ENCODE measurements around the gene HIVEP2. TPM values are rescaled to one million over a fixed set of nuclear protein-coding genes. Genes with fewer than 3 reads are reported as not detected.

Gene HIVEP2
- total and polyA plus RNA-seq, 4 experiments from 2014 or later: 5.0 to 92.7 (median 56.7) TPM

GRCh38 chr6:142893088-142893487 is 51.9 kb downstream of the HIVEP2 start:
- Histone ChIP-seq H3K36me3 (ENCODE audit: insufficient read depth, low read length) (no peaks in the 10 kb centered on the region), H3K27me3 (ENCODE audit: insufficient read depth, low read length) (no peaks in the 10 kb centered on the region), H3K9me3 (ENCODE audit: control insufficient read depth in 1 of 2, low read length in 2 of 2) (no peaks in the 10 kb centered on the region), H3K27ac (ENCODE audit: low read depth, low read length) (no peak overlapping the region), H3K4me3 (ENCODE audit: low read length in 2 of 2) (no peak overlapping the region), H3K4me1 (ENCODE audit: insufficient read depth, low read length) (peaks cover 95% of the 10 kb centered on the region)
- intact Hi-C loops (cut with micrococcal nuclease): no loop called here
- POLR2A ChIA-PET (ENCODE audit: partially characterized antibody): interaction anchor here (1.2 to 3.8 kb wide), 6 partner anchors 8 to 54 kb away, joined by 3 to 14 read pairs (median 7); no protein-coding TSS in a partner anchor
- H3K9me3 Mint-ChIP-seq: no peaks in the 10 kb centered on the region
- H3K36me3 Mint-ChIP-seq: peaks cover 14 to 16% of the 10 kb centered on the region in 2 donors
- no peaks in the 10 kb centered on the region for H3K27me3 Mint-ChIP-seq
- no peak for DNase-seq
- H3K27ac Mint-ChIP-seq: peak overlapping the region in 3 of 7 donors; percentile 48 to 80 (median 64)
- H3K4me1 Mint-ChIP-seq: peaks cover 57 to 68% (median 65%) of the 10 kb centered on the region in 4 donors
- peak overlapping the region in 1 of 8 donors; percentile 2 for H3K4me3 Mint-ChIP-seq
- CTCF ChIA-PET (ENCODE audit: partially characterized antibody): interaction anchor here (1.3 to 2.5 kb wide), 3 partner anchors 9 to 146 kb away, joined by 3 to 6 read pairs (median 3); no protein-coding TSS in a partner anchor

GRCh38 chr6:142892254-142893021 is 52.5 kb downstream of the HIVEP2 start:
- H3K4me3 Mint-ChIP-seq: peak overlapping the region in 5 of 8 donors; percentile 49 to 78 (median 71)
- Histone ChIP-seq H3K4me3 (ENCODE audit: low read length in 2 of 2) (no peak overlapping the region), H3K27ac (ENCODE audit: low read depth, low read length) (peak overlapping the region; percentile 10), H3K36me3 (ENCODE audit: insufficient read depth, low read length) (no peaks in the 10 kb centered on the region), H3K9me3 (ENCODE audit: control insufficient read depth in 1 of 2, low read length in 2 of 2) (no peaks in the 10 kb centered on the region), H3K27me3 (ENCODE audit: insufficient read depth, low read length) (no peaks in the 10 kb centered on the region), H3K4me1 (ENCODE audit: insufficient read depth, low read length) (peaks cover 96% of the 10 kb centered on the region)
- CTCF ChIA-PET (ENCODE audit: partially characterized antibody): interaction anchor here (1.1 to 1.4 kb wide), 3 partner anchors 9 to 46 kb away, joined by 3 to 7 read pairs (median 3); no protein-coding TSS in a partner anchor
- peaks cover 14 to 16% of the 10 kb centered on the region in 2 donors for H3K36me3 Mint-ChIP-seq
- intact Hi-C loops (cut with micrococcal nuclease): no loop called here
- H3K27ac Mint-ChIP-seq: peak overlapping the region; percentile 35 to 80 (median 69)
- POLR2A ChIA-PET (ENCODE audit: partially characterized antibody): interaction anchor here (0.5 to 3.8 kb wide), 7 partner anchors 7 to 54 kb away, joined by 3 to 12 read pairs (median 5); no protein-coding TSS in a partner anchor
- H3K4me1 Mint-ChIP-seq: peaks cover 63 to 75% (median 71%) of the 10 kb centered on the region in 4 donors
- no peak for DNase-seq
- H3K27me3 Mint-ChIP-seq: no peaks in the 10 kb centered on the region
- H3K9me3 Mint-ChIP-seq: no peaks in the 10 kb centered on the region

- Histone ChIP-seq H3K9me3 (ENCODE audit: control insufficient read depth in 1 of 2, low read length in 2 of 2) (no peaks in the 10 kb centered on the region), H3K4me1 (ENCODE audit: insufficient read depth, low read length) (peaks cover 96% of the 10 kb centered on the region), H3K27me3 (ENCODE audit: insufficient read depth, low read length) (no peaks in the 10 kb centered on the region), H3K27ac (ENCODE audit: low read depth, low read length) (peak overlapping the region; percentile 10), H3K4me3 (ENCODE audit: low read length in 2 of 2) (no peak overlapping the region), H3K36me3 (ENCODE audit: insufficient read depth, low read length) (no peaks in the 10 kb centered on the region)
- H3K4me3 Mint-ChIP-seq: peak overlapping the region in 7 of 8 donors; percentile 1 to 78 (median 70)
- no peaks in the 10 kb centered on the region for H3K27me3 Mint-ChIP-seq
- peaks cover 14 to 16% of the 10 kb centered on the region in 2 donors for H3K36me3 Mint-ChIP-seq
- DNase-seq: no peak
- H3K9me3 Mint-ChIP-seq: no peaks in the 10 kb centered on the region
- H3K4me1 Mint-ChIP-seq: peaks cover 72 to 84% (median 80%) of the 10 kb centered on the region in 4 donors
- ChIA-PET POLR2A (ENCODE audit: partially characterized antibody) (interaction anchor here (0.9 to 3.8 kb wide), 2 partner anchors 11 to 143 kb away, joined by 3 to 12 read pairs; no protein-coding TSS in a partner anchor), CTCF (ENCODE audit: partially characterized antibody) (interaction anchor here (1.3 kb wide), 1 partner anchor 10 kb away, joined by 7 read pairs; no protein-coding TSS in a partner anchor)
- intact Hi-C loops (cut with micrococcal nuclease): no loop called here
- peak overlapping the region; percentile 55 to 84 (median 69) for H3K27ac Mint-ChIP-seq
Observed at GRCh38 chr6:142891454-142891853, 53.5 kb downstream of the HIVEP2 start.

GRCh38 chr6:142888456-142888855 is 56.5 kb downstream of the HIVEP2 start:
- Mint-ChIP-seq H3K9me3 (no peaks in the 10 kb centered on the region), H3K36me3 (peaks cover 3 to 5% of the 10 kb centered on the region in 2 donors), H3K27ac (peak overlapping the region; percentile 49 to 100 (median 92)), H3K27me3 (no peaks in the 10 kb centered on the region), H3K4me3 (peak overlapping the region in 7 of 8 donors; percentile 14 to 56 (median 39)), H3K4me1 (peaks cover 76 to 98% (median 90%) of the 10 kb centered on the region in 4 donors)
- Histone ChIP-seq H3K4me1 (ENCODE audit: insufficient read depth, low read length) (peaks cover 96% of the 10 kb centered on the region), H3K4me3 (ENCODE audit: low read length in 2 of 2) (no peak overlapping the region), H3K36me3 (ENCODE audit: insufficient read depth, low read length) (no peaks in the 10 kb centered on the region), H3K9me3 (ENCODE audit: control insufficient read depth in 1 of 2, low read length in 2 of 2) (no peaks in the 10 kb centered on the region), H3K27ac (ENCODE audit: low read depth, low read length) (peak overlapping the region; percentile 80), H3K27me3 (ENCODE audit: insufficient read depth, low read length) (no peaks in the 10 kb centered on the region)
- no peak for DNase-seq
- ChIA-PET CTCF (ENCODE audit: partially characterized antibody) (interaction anchor here (0.9 to 2.6 kb wide), 7 partner anchors 12 to 190 kb away, joined by 3 to 10 read pairs (median 3); no protein-coding TSS in a partner anchor), POLR2A (ENCODE audit: partially characterized antibody) (interaction anchor here (0.7 to 2.9 kb wide), 8 partner anchors 11 to 65 kb away, joined by 3 to 8 read pairs (median 4); no protein-coding TSS in a partner anchor)
- intact Hi-C loops (cut with micrococcal nuclease): no loop called here

- peak in 3 of 5 donors; percentile 31 to 48 (median 34) for DNase-seq
- CTCF ChIA-PET (ENCODE audit: partially characterized antibody): interaction anchor here (2.2 kb wide), 1 partner anchor 13 kb away, joined by 9 read pairs; no protein-coding TSS in a partner anchor
- Mint-ChIP-seq H3K4me1 (peaks cover 76 to 98% (median 90%) of the 10 kb centered on the region in 4 donors), H3K9me3 (no peaks in the 10 kb centered on the region), H3K4me3 (peak overlapping the region in 7 of 8 donors; percentile 61 to 86 (median 65)), H3K36me3 (peaks cover 3 to 5% of the 10 kb centered on the region in 2 donors), H3K27ac (peak overlapping the region; percentile 85 to 100 (median 97)), H3K27me3 (no peaks in the 10 kb centered on the region)
- Histone ChIP-seq H3K36me3 (ENCODE audit: insufficient read depth, low read length) (no peaks in the 10 kb centered on the region), H3K4me1 (ENCODE audit: insufficient read depth, low read length) (peaks cover 96% of the 10 kb centered on the region), H3K27ac (ENCODE audit: low read depth, low read length) (peak overlapping the region; percentile 80), H3K27me3 (ENCODE audit: insufficient read depth, low read length) (no peaks in the 10 kb centered on the region), H3K9me3 (ENCODE audit: control insufficient read depth in 1 of 2, low read length in 2 of 2) (no peaks in the 10 kb centered on the region), H3K4me3 (ENCODE audit: low read length in 2 of 2) (no peak overlapping the region)
- intact Hi-C loops (cut with micrococcal nuclease): loop anchor here (1.0 to 2.0 kb wide), 4 partner anchors 26 to 141 kb away; no protein-coding TSS in a partner anchor
- POLR2A ChIA-PET (ENCODE audit: partially characterized antibody): interaction anchor here (1.0 to 6.3 kb wide), 3 partner anchors 31 to 48 kb away, joined by 3 to 124 read pairs (median 14); no protein-coding TSS in a partner anchor
Observed at GRCh38 chr6:142887517-142887916, 57.5 kb downstream of the HIVEP2 start.

- intact Hi-C loops (cut with micrococcal nuclease): loop anchor here (1.0 to 2.0 kb wide), 4 partner anchors 27 to 140 kb away; no protein-coding TSS in a partner anchor
- peak overlapping the region; percentile 80 for H3K27ac ChIP-seq (ENCODE audit: low read depth, low read length)
- DNase-seq: peak; percentile 49 to 68 (median 55)
Observed at GRCh38 chr6:142886431-142887170, 58.4 kb downstream of the HIVEP2 start.

More at GRCh38 chr6:142886431-142887170, 58.4 kb downstream of the HIVEP2 start:
- Mint-ChIP-seq H3K4me1 (peaks cover 74 to 98% (median 88%) of the 10 kb centered on the region in 4 donors), H3K27me3 (no peaks in the 10 kb centered on the region), H3K27ac (peak overlapping the region; percentile 92 to 100 (median 100)), H3K36me3 (peaks cover 3 to 8% of the 10 kb centered on the region in 2 donors), H3K9me3 (no peaks in the 10 kb centered on the region), H3K4me3 (peak overlapping the region; percentile 30 to 86 (median 54))
- H3K9me3 ChIP-seq (ENCODE audit: control insufficient read depth in 1 of 2, low read length in 2 of 2): no peaks in the 10 kb centered on the region
- POLR2A ChIA-PET (ENCODE audit: partially characterized antibody): interaction anchor here (0.6 to 8.1 kb wide), 16 partner anchors 11 to 67 kb away, joined by 3 to 124 read pairs (median 12); partner anchors contain the start of gene HIVEP2
- H3K36me3 ChIP-seq (ENCODE audit: insufficient read depth, low read length): no peaks in the 10 kb centered on the region
- no peak overlapping the region for H3K4me3 ChIP-seq (ENCODE audit: low read length in 2 of 2)
- CTCF ChIA-PET (ENCODE audit: partially characterized antibody): interaction anchor here (0.9 to 5.8 kb wide), 15 partner anchors 10 to 143 kb away, joined by 3 to 34 read pairs (median 5); no protein-coding TSS in a partner anchor
- no peaks in the 10 kb centered on the region for H3K27me3 ChIP-seq (ENCODE audit: insufficient read depth, low read length)
- H3K4me1 ChIP-seq (ENCODE audit: insufficient read depth, low read length): peaks cover 96% of the 10 kb centered on the region
